HG02973 (cell line): ENCODE data around the gene RUNX2.

ENCODE experiments used
- ATAC-seq: cut with Tn5 transposase; IDR thresholded peaks from one replicate; pipeline ENCODE4 v1.9.1; 2021; ENCODE audit warnings: moderate library complexity; ENCODE audit not compliant: unreplicated experiment

Gene RUNX2

DNA sequence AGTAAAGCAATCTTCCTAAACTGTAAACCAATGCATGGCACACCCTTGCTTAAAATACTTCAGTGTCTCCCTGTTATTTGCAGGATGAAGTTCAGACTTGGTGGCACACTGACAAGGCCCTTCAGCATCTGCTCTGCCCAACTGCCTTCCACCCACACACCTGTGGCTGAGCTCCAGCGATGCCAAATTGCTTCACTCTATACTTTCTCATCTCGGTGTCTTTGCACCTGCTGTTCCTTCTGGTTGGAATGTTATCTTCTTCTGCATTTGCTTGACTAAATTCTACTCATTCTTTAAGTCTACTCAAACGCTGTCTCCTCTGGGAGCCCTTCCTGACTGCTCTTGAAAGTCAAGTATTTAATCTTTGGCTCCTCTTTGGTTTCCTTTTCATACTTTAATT lies 149.7 kb downstream of the RUNX2 start:
- ATAC-seq: no peak

GRCh38 chr6:45478240-45478639 lies 150.1 kb downstream of the RUNX2 start:
- ATAC-seq: no peak

GRCh38 chr6:45479834-45480751 lies 152.0 kb downstream of the RUNX2 start:
- peak; percentile 88 for ATAC-seq

DNA sequence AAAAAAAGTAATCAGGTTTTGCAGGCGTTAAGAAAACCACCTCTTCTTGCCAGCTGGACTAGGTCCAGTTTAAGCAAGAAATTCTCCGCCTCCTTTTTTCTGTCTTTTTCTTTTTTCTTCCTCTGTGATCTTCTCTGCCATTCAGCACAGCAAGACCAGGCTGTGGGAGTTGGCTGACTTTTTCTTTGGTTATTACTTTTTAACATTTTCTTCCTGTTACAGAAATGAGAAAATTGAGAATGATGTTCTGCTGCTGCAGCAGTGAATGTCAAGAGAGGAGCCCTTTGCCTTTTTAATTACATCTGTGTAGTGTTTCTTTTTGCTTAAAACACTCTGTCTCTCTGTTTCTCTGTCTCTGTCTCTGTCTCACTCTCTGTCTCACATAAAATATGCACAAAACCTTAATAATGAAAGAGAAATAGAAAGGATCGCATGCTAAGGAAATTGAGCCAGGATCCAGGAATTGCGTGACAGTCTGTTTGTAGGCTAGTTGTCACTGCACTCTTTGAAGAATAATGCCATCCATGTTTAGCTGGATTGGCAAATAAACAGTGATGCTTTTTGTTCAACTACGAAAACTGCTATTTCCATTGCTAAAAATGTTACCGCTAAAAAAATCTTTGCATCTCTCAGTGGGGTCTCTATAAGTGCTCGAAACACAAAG lies 152.8 kb downstream of the RUNX2 start:
- ATAC-seq: no peak

- ATAC-seq: no peak
Measured at GRCh38 chr6:45483021-45483420, 154.9 kb downstream of the RUNX2 start.

DNA sequence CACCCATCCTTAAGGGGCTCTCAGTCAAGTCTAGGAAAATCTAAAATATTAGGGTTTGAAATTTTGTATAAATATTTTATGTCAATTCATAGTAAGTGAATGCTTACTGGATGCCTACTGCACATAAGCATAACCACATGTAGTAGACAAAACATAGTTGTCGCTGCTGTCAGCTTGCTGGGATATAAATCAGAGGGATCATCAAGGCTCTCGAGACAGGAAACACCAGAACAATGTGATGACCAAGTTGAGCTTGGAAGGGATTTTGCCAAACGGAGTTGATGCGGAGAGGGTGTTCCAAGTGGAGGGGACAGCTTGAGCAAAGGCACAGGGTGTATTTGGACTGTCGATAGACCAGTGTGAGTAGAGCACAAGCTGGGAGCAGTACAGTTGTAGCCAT lies 155.4 kb downstream of the RUNX2 start:
- ATAC-seq: no peak

- ATAC-seq: no peak
Measured at GRCh38 chr6:45486736-45487135, 158.6 kb downstream of the RUNX2 start.

DNA sequence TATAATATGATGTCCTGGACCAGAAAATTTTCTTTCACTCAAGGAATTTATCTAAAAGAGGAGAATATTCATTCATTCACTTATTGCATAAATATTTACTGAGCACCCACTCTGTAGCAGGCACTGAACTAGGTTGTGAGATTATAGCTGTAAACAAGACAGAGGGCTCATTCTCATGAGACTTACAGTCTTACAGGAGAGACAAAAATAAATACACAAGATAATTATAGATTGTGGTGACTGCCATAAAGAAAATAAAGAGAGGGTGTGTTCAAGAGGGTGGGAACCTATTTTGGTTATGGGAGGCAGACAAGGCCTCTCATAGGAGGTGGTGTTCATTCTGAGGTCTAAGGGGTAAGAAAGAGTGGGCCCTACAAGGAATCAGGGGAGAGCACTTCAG lies 159.5 kb downstream of the RUNX2 start:
- ATAC-seq: no peak

- ATAC-seq: no peak
Measured at GRCh38 chr6:45488269-45488668, 160.1 kb downstream of the RUNX2 start.

DNA sequence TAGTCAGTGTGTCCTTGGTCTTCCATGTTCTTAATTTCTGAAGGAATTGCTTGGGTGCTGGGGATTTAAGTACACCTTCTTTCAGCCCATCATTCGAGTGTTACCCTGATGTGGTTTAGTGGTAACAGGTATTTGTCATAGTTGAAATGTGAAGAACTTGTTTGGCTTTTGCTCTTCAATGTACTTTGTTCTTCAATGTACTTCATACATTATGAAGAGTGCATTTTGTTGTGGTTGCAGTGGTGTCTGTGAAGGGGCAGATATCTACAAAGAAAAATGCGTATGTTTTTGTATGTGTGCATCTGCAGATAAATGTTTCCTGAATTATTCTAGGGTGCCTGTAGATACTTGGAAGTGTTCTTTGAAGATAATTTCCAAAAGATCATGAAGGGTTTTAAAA lies 160.8 kb downstream of the RUNX2 start:
- ATAC-seq: no peak

- ATAC-seq: no peak
Measured at GRCh38 chr6:45491048-45491735, 163.1 kb downstream of the RUNX2 start.

GRCh38 chr6:45491874-45492273 lies 163.7 kb downstream of the RUNX2 start:
- ATAC-seq: no peak

DNA sequence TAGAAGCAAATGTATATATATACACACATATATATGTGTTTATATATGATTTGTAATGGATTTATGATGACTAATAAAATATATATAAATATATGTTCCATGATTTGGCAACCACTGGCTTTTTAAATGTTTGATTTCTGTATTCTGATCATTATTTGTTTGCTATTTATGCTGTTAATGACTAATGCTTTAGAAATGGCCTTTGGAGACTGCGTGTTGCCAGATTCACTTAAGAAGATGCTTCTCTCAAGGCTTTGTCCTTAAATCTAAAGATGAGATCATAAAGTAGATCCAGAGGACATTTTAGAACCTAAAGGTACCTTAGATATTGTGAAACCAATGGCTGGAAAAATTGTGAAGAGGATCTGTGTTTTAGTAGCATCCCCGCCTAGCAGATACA lies 165.6 kb downstream of the RUNX2 start:
- ATAC-seq: no peak

DNA sequence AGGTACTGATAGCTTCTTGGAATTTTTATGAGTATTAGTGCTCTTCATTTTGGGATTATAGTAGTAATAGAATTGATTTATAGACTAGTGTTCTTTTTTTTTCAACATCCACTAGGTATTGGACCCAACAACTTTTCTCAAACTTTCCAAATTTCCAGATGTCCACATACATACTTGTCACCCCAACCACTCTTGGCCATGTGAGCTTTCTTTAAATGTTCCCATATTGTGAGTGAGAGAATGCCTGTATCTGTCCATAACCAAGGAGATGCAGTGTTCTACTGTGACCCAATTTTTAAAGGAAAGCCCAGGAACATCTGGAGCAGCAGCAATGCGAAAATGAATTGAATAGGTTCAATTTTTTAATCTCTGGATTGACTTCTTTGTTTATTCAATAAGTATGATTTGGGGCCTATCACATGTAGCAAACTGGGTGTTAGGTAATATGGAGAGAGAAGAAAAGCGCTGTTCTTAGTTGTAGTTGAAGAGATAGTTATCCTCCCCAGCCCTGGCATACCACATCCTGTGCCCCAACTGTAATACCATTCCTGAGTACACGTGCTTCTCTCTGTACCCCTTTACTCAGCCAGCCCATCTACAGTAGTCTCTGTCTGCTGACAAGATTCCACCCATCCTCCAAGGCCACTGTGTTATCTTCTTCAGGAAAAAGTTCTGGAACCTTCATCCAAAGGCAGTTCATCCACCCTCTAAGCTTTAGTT lies 166.4 kb downstream of the RUNX2 start:
- ATAC-seq: no peak

GRCh38 chr6:45495429-45496084 lies 167.4 kb downstream of the RUNX2 start:
- no peak for ATAC-seq

GRCh38 chr6:45496085-45496433 lies 167.9 kb downstream of the RUNX2 start:
- no peak for ATAC-seq

DNA sequence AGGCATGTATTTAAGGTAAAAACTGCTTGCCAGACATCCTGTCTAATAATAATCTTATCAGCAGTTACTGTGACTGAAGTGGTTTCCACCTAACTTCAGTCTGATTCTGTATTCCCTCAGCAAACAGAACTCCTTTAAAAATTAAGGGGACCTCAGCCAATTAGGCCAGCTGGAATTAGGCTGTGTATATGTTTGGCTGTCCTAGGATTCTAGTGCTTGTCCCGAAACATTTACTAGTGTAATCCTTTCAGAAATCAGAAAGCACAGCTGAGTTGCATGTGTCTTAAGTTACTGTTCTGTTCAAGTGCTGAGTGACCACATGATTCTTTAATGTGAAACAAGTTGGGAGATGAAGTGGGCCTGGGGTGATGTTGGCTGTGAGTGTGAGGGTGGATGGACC lies 170.5 kb downstream of the RUNX2 start:
- ATAC-seq: no peak

DNA sequence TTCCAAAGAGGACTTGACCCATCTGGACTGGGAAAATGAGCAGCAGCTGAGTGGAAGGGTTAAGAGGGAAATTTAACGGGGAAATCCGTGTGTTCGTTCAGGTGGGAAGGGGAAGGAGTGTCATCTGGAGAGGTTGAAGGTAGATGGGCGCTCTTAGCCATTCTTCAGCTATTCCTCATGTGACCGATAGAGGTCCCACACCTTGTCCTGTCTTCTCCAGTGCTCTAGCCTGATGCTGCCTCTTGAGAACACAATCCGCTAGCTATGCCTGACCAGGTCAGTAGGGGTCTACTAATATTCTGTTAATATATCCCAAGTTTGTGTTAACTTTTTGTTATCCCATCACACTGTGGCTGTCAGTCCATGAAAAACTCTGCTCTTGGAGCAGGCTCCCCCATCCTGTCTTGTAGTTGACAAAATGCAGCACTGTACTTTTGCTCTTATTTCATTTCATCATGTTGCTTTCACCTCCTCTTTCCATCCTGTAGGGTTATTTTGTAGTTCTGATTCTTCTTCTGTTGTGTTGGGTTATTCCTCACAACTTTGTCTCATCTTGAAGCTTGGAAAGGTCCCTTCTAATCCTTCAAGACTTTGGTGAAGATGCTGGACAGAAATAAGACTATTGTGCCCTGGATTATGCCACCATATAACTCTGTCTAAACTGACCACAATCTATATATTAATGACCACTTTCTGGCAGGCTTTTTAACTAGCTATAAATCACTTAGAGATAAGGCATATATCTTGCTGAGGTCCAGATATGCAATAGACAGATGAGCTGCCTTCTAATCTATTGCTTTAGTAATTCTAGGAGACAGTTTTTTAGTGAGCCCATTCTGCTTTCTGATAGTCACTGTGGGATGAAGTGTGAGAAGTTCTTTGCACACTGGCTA lies 173.0 kb downstream of the RUNX2 start:
- no peak for ATAC-seq

DNA sequence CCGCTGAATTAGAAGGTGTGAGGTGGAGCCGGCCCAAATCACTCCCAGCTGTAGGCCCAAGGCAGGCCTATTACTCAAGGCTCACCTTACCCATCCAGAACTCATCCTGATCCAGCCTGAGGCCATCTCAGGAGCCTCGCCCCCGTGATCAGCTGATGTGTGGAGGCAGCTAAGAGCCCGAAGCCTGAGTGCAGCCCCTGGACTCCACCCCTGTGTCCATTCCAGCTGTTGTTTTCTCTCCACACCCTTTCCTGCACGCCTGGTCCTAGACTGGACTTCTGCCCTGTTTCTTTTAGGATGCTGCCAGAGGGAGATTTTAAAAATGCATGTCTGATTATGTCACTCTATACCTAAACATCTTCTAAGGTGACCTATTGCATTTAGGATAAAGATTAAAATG lies 174.3 kb downstream of the RUNX2 start:
- no peak for ATAC-seq

GRCh38 chr6:45504947-45505346 lies 176.8 kb downstream of the RUNX2 start:
- no peak for ATAC-seq
